Effector memory CD4-positive, alpha-beta T cell (primary cell): ENCODE results near the gene PPL.
"Not testable (repeated sequence)": the region's sequence is repeated elsewhere in the genome, so short reads cannot be mapped to it uniquely, and the experiment has no call there.

Source experiments
- DNase-seq, 3 donors: peaks; one replicate each; pipeline ENCODE4 v3.0.0-alpha.2; 2020
- H3K27ac ChIP-seq: 2 replicates; pipeline ENCODE4 v1.7.0; 2013; ENCODE audit warnings: mild to moderate bottlenecking, low read length, moderate library complexity; ENCODE audit not compliant: insufficient read depth, poor library complexity, severe bottlenecking
- H3K27me3 ChIP-seq: replicated peaks from 2 replicates; pipeline ENCODE4 v1.7.0; 2013; ENCODE audit warnings: mild to moderate bottlenecking, low read length; ENCODE audit not compliant: insufficient read depth, control insufficient read depth, poor library complexity, severe bottlenecking
- H3K36me3 ChIP-seq: 2 replicates; pipeline ENCODE4 v1.7.0; 2013; ENCODE audit warnings: mild to moderate bottlenecking, low read length, moderate library complexity; ENCODE audit not compliant: control insufficient read depth, insufficient read depth
- H3K4me1 ChIP-seq: 2 replicates; pipeline ENCODE4 v1.7.0; 2013; ENCODE audit warnings: low read length, mild to moderate bottlenecking; ENCODE audit not compliant: control insufficient read depth, insufficient read depth, poor library complexity, severe bottlenecking
- H3K4me3 ChIP-seq: 2 replicates; pipeline ENCODE4 v1.7.0; 2013; ENCODE audit warnings: low read length, low read depth, mild to moderate bottlenecking; ENCODE audit not compliant: insufficient read depth, poor library complexity, severe bottlenecking
- H3K9me3 ChIP-seq: 2 replicates; pipeline ENCODE4 v1.7.0; 2013; ENCODE audit warnings: mild to moderate bottlenecking, low read length, moderate library complexity; ENCODE audit not compliant: control insufficient read depth

PPL gene

DNA sequence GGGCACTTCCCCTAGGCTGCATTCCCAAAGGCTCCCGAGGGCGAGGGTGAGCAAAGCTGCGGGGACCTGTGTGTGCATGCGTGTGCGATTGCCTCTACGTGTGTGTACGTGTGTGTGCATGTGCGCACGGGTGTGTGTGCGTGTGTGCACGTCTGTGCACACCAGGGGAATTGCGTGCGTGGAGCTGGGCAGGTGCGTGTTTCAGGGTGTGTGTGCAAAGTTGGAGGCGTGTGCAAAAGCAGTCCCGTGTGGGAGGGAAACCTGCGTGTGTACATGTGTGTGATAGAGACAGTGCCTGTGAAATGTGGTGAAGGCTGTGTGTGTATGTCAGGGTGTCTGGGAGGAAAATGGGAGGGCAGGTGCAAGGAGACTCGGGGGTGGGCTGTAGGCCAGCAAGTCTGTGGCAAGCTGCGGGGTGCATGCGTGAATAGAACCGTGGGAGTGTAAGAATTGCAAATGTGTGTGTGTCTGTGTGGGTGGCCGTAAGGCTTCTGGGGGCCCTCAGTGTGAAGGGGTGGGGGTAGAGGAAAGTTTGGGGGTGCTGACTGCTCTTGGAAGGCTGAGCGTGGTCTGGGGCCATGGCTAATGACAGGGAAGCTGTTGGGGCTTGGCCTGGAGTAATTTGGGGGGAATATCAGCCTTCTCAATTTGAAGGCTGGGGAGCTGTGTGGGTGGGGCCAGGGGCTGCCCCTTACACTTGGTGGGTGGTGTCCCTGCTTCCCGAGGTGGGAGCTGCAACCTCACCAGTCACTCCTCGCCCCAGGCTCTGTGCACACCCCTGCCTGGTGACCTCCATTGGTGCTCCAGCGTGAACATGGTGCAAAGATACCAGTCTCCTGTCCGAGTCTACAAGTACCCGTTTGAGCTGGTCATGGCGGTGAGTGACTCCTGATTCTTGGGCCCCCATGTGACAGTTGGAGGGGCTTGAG lies 21.8 kb upstream of the PPL start:
- DNase-seq, result no peak
- H3K9me3 ChIP-seq, result no peaks in the 10 kb centered on the region
- H3K4me1 ChIP-seq, result peaks cover 11% of the 10 kb centered on the region
- peaks cover 6% of the 10 kb centered on the region for H3K27me3 ChIP-seq
- peak overlapping the region; percentile 33 for H3K4me3 ChIP-seq
- no peak overlapping the region for H3K27ac ChIP-seq
- H3K36me3 ChIP-seq, result no peaks in the 10 kb centered on the region

DNA sequence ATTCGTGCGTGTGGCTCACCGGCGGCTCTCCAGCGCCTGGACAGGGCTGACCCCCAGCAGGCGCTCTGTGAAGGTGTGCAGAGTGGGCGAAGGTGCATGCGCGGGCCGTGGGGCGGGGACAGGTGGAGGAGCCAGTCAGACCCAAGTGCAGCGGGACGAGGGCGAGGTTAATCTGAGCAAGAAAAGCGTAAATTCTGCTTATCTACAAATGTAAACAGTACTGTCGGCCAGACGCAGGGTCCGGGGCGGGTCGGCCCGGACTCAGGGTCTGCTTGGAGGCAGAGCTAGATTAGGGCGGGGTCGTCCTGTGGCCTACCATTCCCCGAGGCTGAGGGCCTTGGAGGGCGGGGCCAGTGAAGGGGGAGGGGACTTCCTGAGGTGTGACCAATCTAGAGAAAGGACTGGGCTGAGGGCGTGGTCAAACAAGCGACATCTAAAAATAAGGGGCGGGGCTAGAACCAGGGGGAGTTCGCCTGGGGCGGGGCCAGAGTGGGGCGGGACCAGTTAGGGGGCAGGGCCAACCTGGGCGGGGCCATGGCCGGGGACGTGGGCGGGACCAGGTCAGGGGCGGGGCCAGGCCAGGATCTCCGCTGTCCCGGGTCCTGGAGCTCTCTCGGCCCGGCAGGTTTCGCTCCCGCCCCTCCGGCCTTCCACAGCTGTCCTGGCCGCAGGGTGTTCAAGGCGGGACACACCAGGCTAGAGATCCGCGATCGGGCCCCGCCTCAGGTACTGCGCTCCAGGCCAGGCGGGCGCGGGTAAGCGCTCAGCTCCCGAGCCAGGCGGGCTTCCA lies 21.0 kb upstream of the PPL start, which contains the start of gene SEC14L5:
SEC14L5 (plus strand) TSS at position 611 of the 790 bp plus-strand sequence. CDS start 994 bp downstream, outside the sequence.
- DNase-seq, result peak; percentile 83 to 87 (median 84)
- Histone ChIP-seq H3K36me3 (no peaks in the 10 kb centered on the region), H3K4me1 (peaks cover 11% of the 10 kb centered on the region), H3K27ac (no peak within 1 kb of the TSS), H3K9me3 (no peaks in the 10 kb centered on the region), H3K27me3 (peaks cover 6% of the 10 kb centered on the region), H3K4me3 (peak within 1 kb of the TSS; percentile 52)

DNA sequence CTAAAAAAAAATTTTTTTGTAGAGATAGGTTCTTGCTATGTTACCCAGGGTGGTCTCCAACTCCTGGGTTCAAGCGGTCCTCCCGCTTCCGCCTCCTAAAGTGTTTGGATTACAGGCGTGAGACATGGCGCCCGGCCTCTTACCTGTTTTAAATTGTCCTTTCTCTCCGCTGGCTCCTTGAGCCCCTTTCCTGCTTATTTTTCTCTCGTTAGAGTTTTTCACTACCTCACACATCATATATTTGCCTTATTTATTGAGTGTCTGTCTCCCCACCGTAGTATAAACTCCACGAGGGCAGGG lies 20.4 kb upstream of the PPL start:
- peaks cover 6% of the 10 kb centered on the region for H3K27me3 ChIP-seq
- peak overlapping the region; percentile 52 for H3K4me3 ChIP-seq
- H3K27ac ChIP-seq, result no peak overlapping the region
- no peaks in the 10 kb centered on the region for H3K9me3 ChIP-seq
- H3K36me3 ChIP-seq, result no peaks in the 10 kb centered on the region
- H3K4me1 ChIP-seq, result peaks cover 11% of the 10 kb centered on the region
- no peak for DNase-seq

DNA sequence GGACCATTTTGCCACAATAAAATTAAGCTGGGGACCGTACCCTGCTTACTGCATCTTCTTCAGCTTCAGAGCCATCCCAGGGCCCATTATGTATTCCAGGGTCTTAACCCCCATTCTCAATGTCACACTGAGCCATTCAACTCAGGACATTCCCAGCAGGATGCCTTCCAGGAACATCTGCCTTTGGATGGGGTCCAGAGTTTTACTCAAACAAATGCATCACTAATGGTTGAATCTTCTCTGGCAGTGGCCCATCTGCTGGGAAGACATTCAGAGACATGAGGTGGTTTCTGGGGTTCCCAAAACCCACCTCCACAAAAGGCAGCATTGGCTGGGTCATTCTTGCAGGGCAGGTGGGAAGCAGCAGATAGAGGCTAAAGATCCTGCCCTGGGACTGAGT lies 17.8 kb upstream of the PPL start:
- Histone ChIP-seq H3K27me3 (peaks cover 6% of the 10 kb centered on the region), H3K4me1 (peaks cover 11% of the 10 kb centered on the region), H3K36me3 (no peaks in the 10 kb centered on the region), H3K9me3 (no peaks in the 10 kb centered on the region), H3K27ac (no peak overlapping the region), H3K4me3 (no peak overlapping the region)
- no peak for DNase-seq

DNA sequence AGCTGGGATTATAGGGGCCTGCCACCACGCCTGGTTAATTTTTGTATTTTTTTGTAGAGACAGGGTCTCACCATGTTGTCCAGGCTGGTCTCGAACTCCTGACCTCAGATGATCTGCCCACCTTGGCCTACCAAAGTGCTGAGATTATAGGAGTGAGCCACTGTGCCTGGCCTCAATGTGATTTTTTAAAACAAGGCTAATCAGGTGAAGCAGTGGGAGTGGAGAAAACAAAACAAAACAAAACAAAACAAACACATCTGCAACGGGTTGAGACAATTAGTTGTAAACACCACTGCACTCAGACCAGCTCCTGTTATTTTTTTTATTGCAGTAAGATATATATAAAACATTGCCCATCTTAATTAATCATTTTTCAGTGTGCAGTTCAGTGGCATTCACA lies 14.6 kb upstream of the PPL start:
- DNase-seq, H3K4me1 ChIP-seq, H3K27me3 ChIP-seq, H3K36me3 ChIP-seq, H3K27ac ChIP-seq, H3K9me3 ChIP-seq, H3K4me3 ChIP-seq: not testable (repeated sequence)

DNA sequence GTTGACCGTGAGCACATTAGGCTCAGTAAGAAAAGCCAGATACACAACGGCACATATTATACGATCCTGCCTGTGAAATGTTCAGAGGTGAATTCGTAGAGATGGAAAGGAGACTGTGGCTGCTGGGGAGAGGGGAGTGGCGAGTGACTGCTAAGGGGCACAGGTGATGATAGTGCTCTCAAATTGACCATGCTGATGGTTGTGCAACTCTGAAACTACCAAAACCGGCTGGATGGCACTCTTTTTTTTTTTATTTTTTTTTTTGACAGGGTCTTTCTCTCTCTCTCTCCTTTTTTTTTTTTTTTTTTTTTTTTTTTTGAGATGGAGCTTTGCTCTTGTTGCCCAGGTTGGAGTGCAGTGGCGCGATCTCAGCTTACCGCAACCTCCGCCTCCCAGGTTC lies 13.0 kb upstream of the PPL start:
- no peaks in the 10 kb centered on the region for H3K4me1 ChIP-seq
- H3K4me3 ChIP-seq, result no peak overlapping the region
- no peaks in the 10 kb centered on the region for H3K36me3 ChIP-seq
- H3K27ac ChIP-seq, result no peak overlapping the region
- no peaks in the 10 kb centered on the region for H3K27me3 ChIP-seq
- no peaks in the 10 kb centered on the region for H3K9me3 ChIP-seq
- no peak for DNase-seq

DNA sequence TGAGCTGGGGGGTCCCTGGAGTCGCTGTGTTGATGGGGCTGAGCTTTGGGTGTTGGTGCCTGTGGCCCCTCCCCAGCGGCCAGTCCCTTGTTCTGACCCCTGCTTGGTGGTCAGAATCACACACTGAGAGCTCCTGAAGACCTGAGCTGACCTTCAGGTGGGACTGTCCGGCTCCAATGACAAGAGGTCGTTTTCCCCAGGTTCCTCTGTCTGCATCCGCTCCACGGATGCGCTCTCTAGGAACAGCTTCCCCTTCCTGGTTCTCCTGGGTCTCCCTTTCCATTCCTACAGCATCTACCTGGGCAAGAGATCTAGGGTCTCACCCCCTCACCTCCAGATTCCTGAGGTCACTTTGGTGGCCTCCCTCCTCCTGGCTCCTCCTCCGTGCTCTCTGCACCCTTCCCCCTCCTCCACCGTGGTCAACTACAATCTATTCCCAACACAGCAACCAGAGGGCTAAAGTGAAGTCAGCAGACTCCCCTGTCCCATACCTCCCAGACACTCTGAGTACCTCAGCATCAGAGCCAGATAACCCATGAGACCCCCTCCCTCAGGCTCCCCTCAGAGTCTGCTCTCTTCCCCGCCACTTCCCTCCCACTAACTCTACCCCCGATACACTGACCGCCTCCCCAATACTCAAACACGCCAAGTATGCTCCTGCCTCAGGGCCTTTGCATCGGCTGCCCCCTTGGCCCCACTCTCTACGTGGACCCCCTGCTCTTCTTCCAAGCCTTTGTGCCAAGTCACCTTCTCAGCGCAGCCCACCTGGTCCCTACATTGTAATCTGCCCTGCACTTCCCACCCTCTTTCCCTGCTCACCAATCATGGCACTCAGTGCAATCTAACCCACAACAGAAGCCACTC lies 12.2 kb upstream of the PPL start:
- Histone ChIP-seq H3K4me3 (no peak overlapping the region), H3K27ac (no peak overlapping the region), H3K9me3 (no peaks in the 10 kb centered on the region), H3K27me3 (no peaks in the 10 kb centered on the region), H3K36me3 (no peaks in the 10 kb centered on the region), H3K4me1 (no peaks in the 10 kb centered on the region)
- no peak for DNase-seq

DNA sequence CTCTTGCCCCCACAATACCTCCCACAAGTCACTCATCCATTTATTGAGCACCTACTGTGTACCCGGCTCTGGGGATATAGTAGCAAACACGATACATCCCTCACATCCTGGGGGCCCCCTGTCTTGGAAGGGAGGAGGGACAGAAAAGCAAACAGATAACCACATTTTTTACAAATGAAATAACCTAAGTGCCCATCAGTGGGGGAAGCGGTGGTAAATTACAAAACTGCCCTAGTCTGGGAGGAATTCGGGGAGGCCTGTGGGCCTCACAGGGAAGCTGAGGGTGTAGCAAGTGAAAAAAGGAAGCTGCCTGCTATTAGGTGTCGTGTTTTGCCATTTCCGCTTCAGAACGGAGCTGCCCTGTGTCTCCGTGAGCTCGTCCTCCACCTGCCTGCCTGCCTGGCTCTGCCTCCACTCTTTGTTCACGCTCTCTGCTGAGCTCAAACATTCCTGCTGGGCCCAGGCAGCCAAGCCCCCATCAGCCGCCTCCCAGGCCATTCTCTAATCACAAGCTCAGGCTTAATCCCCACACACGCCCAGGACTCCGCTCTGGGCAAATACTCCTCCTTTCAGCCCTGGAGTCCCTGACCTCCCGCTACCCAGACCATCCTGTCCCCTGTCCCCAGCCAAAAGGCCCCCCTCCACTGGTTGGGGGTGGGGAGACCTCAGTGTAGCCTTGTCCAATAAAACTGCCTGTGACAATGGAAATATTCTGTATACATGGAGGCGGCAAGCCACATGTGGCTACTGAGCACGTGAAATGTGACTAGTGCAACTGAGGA lies 11.0 kb upstream of the PPL start:
- no peak overlapping the region for H3K4me3 ChIP-seq
- DNase-seq, result no peak
- H3K36me3 ChIP-seq, result no peaks in the 10 kb centered on the region
- H3K4me1 ChIP-seq, result no peaks in the 10 kb centered on the region
- H3K27ac ChIP-seq, result no peak overlapping the region
- H3K9me3 ChIP-seq, result no peaks in the 10 kb centered on the region
- H3K27me3 ChIP-seq, result no peaks in the 10 kb centered on the region

DNA sequence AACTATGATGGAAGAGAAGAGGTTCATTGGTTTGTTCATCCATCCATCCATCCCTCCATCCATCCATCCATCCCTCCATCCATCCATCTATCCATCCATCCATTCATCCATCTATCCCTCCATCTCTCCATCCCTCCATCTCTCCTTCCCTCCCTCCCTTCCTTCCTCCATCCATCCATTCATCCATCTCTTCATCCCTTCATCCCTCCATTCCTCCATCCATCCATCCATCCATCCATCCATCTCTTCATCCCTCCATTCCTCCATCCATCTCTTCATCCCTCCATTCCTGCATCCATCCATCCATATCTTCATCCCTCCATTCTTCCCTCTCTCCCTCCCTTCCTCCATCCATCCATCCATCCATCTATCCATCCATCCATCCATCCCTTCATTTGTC lies 10.0 kb upstream of the PPL start:
- no peaks in the 10 kb centered on the region for H3K9me3 ChIP-seq
- DNase-seq, result no peak
- no peaks in the 10 kb centered on the region for H3K4me1 ChIP-seq
- no peaks in the 10 kb centered on the region for H3K36me3 ChIP-seq
- H3K27ac ChIP-seq, result no peak overlapping the region
- no peak overlapping the region for H3K4me3 ChIP-seq
- no peaks in the 10 kb centered on the region for H3K27me3 ChIP-seq
